ENCODE data around the gene MFRP. TPM values are rescaled to one million over a fixed set of nuclear protein-coding genes. Genes with fewer than 3 reads are reported as not detected.

MFRP gene
- total RNA-seq, 1 donor from 2014 or later = not detected

DNA sequence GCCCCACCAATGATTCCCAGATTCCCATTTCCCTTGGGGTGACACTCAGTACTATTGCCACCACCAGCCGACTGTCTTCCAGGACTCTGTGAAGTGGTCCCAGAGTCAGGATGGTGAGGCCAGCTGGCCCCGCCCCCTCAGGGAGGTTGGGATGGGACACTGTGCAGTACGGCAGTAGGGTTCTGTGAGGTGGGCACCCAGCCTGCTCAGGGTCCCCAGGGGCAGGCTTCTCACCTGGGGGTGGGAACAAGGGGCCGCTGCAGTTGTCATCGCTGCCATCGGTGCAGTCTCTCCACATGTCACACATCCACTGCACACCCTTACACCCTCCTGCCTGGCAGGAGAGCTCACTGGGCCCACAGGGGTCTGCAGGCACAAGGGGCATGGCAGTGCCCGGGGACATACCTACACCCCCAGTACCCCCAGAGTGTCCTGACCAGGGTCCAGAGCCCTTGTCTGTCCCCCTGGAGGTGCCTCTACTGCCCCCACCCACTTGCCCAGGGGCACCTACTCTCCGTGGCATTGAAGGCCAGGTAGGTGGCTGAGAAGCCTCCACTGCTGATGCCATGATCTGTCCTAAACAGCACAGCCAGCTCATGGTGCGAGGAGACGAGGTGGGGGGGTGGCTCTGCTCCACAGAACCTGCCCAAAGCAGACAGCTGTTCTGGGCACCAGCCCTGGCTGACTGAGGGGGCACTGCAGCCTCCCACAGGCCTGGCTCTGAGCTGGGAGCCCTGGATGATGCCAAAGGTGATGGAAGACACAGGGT, 4.0 kb downstream of the MFRP start:
- H3K9ac ChIP-seq (ENCODE audit: low read length) = no peak overlapping the region
- peaks cover 52% of the 10 kb centered on the region for H3K27me3 Mint-ChIP-seq (ENCODE audit: low read depth, unreplicated experiment)
- H3K27me3 ChIP-seq (ENCODE audit: insufficient read depth, low read length) = peaks cover 14% of the 10 kb centered on the region
- H2AFZ ChIP-seq (ENCODE audit: low read depth, low read length) = no peak overlapping the region
- H3K36me3 Mint-ChIP-seq (ENCODE audit: low read depth, unreplicated experiment) = peaks cover 2% of the 10 kb centered on the region
- peaks cover 10% of the 10 kb centered on the region for H3K4me1 Mint-ChIP-seq (ENCODE audit: low read depth, unreplicated experiment)
- peaks cover 28% of the 10 kb centered on the region for H3K4me1 ChIP-seq (ENCODE audit: insufficient read depth, low read length)
- H3K36me3 ChIP-seq (ENCODE audit: insufficient read depth, low read length) = no peaks in the 10 kb centered on the region
- no peak overlapping the region for H3K4me3 ChIP-seq (ENCODE audit: insufficient read depth, low read depth, low read length)
- no peak for TF ChIP-seq EZH2 (IDR thresholded peaks at IDR 0.05; ENCODE audit: insufficient read depth, low read length)
- TF ChIP-seq, protein P1, sequence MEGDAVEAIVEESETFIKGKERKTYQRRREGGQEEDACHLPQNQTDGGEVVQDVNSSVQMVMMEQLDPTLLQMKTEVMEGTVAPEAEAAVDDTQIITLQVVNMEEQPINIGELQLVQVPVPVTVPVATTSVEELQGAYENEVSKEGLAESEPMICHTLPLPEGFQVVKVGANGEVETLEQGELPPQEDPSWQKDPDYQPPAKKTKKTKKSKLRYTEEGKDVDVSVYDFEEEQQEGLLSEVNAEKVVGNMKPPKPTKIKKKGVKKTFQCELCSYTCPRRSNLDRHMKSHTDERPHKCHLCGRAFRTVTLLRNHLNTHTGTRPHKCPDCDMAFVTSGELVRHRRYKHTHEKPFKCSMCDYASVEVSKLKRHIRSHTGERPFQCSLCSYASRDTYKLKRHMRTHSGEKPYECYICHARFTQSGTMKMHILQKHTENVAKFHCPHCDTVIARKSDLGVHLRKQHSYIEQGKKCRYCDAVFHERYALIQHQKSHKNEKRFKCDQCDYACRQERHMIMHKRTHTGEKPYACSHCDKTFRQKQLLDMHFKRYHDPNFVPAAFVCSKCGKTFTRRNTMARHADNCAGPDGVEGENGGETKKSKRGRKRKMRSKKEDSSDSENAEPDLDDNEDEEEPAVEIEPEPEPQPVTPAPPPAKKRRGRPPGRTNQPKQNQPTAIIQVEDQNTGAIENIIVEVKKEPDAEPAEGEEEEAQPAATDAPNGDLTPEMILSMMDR (IDR thresholded peaks at IDR 0.05; ENCODE audit: insufficient read depth, low read depth, low read length) = no peak
- peaks cover 2% of the 10 kb centered on the region for H3K9me3 Mint-ChIP-seq (ENCODE audit: unreplicated experiment)
- FAIRE-seq = no peak
- peaks cover 3% of the 10 kb centered on the region for H3K79me2 ChIP-seq (ENCODE audit: insufficient read depth, low read length)
- no peak overlapping the region for H3K27ac Mint-ChIP-seq (ENCODE audit: unreplicated experiment)
- no peaks in the 10 kb centered on the region for H3K9me3 ChIP-seq (ENCODE audit: insufficient read depth, low read depth, low read length)
- H3K4me3 Mint-ChIP-seq (ENCODE audit: unreplicated experiment) = no peak overlapping the region
- H3K4me2 ChIP-seq (ENCODE audit: low read length) = no peak overlapping the region
- no peak for DNase-seq (ENCODE audit: low read depth)
- H4K20me1 ChIP-seq (ENCODE audit: insufficient read depth, low read length) = peaks cover 9% of the 10 kb centered on the region
- no peak overlapping the region for H3K27ac ChIP-seq (ENCODE audit: low read depth, low read length)

DNA sequence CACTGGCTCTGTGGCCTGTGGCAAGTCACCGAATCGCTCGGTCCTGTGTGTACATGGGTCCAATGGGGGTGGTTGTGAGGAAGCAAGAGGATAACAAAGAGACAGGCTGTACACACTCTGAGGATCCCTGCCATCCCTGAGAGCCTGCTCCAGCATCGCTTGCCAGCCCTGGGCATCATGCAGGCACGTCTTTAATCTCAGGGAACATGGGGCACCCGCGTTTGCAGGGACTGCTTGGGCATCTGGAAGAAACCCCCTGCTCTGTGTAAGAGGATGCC, 4.5 kb downstream of the MFRP start:
- Histone ChIP-seq H3K27me3 (ENCODE audit: insufficient read depth, low read length) (peaks cover 10% of the 10 kb centered on the region), H3K36me3 (ENCODE audit: insufficient read depth, low read length) (no peaks in the 10 kb centered on the region), H3K79me2 (ENCODE audit: insufficient read depth, low read length) (peaks cover 8% of the 10 kb centered on the region), H3K9ac (ENCODE audit: low read length) (no peak overlapping the region), H3K9me3 (ENCODE audit: insufficient read depth, low read depth, low read length) (no peaks in the 10 kb centered on the region), H3K4me1 (ENCODE audit: insufficient read depth, low read length) (peaks cover 34% of the 10 kb centered on the region), H2AFZ (ENCODE audit: low read depth, low read length) (no peak overlapping the region), H3K4me3 (ENCODE audit: insufficient read depth, low read depth, low read length) (no peak overlapping the region), H4K20me1 (ENCODE audit: insufficient read depth, low read length) (peaks cover 9% of the 10 kb centered on the region), H3K27ac (ENCODE audit: low read depth, low read length) (no peak overlapping the region), H3K4me2 (ENCODE audit: low read length) (no peak overlapping the region)
- Mint-ChIP-seq H3K4me1 (ENCODE audit: low read depth, unreplicated experiment) (peaks cover 15% of the 10 kb centered on the region), H3K4me3 (ENCODE audit: unreplicated experiment) (no peak overlapping the region), H3K9me3 (ENCODE audit: unreplicated experiment) (peaks cover 2% of the 10 kb centered on the region), H3K36me3 (ENCODE audit: low read depth, unreplicated experiment) (peaks cover 2% of the 10 kb centered on the region), H3K27ac (ENCODE audit: unreplicated experiment) (no peak overlapping the region), H3K27me3 (ENCODE audit: low read depth, unreplicated experiment) (peaks cover 47% of the 10 kb centered on the region)
- no peak for DNase-seq (ENCODE audit: low read depth)
- no peak for TF ChIP-seq EZH2 (IDR thresholded peaks at IDR 0.05; ENCODE audit: insufficient read depth, low read length)
- TF ChIP-seq, protein P1 (IDR thresholded peaks at IDR 0.05; ENCODE audit: insufficient read depth, low read depth, low read length) = no peak
- no peak for FAIRE-seq

Data from astrocyte (in vitro differentiated cells and primary cell).